HepG2 (cell line): ENCODE data around the gene COX7C. TPM values are rescaled to one million over a fixed set of nuclear protein-coding genes. Genes with fewer than 3 reads are reported as not detected.
A peak's percentile ranks its signal among the peaks of the same experiment; 100 is the strongest.

Source experiments
- CEBPZ ChIP-seq: IDR thresholded peaks from 2 replicates; pipeline ENCODE4 v1.6.1; 2012; ENCODE audit warnings: low read length, improper control_type of control experiment
- HOXA9 ChIP-seq: sonication (generic); formaldehyde crosslinking; IDR thresholded peaks from 2 replicates; pipeline ENCODE4 v1.8.1; 2022; ENCODE audit warnings: missing genetic modification reagents, mild to moderate bottlenecking, moderate library complexity, borderline replicate concordance
- KDM5A ChIP-seq: fragments of 200-600 bp; sonication (generic); IDR thresholded peaks from 2 replicates; pipeline ENCODE4 v1.7.0; 2018; ENCODE audit warnings: antibody characterized with exemption, mild to moderate bottlenecking, low read length, borderline replicate concordance
- KLF12 ChIP-seq: sonication (generic); formaldehyde crosslinking; IDR thresholded peaks from 2 replicates; pipeline ENCODE4 v1.4.0; 2020; ENCODE audit warnings: missing genetic modification reagents, borderline replicate concordance
- RBM22 ChIP-seq: fragments of 200-400 bp; formaldehyde crosslinking; optimal IDR thresholded peaks from 2 replicates; pipeline ENCODE3; 2017; ENCODE audit warnings: mild to moderate bottlenecking, low read length, moderate library complexity
- SCMH1 ChIP-seq: sonication (generic); formaldehyde crosslinking; IDR thresholded peaks from 2 replicates; pipeline ENCODE4 v1.9.0; 2021; ENCODE audit warnings: missing genetic modification reagents, mild to moderate bottlenecking, borderline replicate concordance
- SKI ChIP-seq: fragments of 450-650 bp; IDR thresholded peaks from one replicate; pipeline ENCODE4 v1.6.1; 2018; ENCODE audit warnings: mild to moderate bottlenecking; ENCODE audit not compliant: partially characterized antibody
- ZBED4 ChIP-seq: sonication (generic); formaldehyde crosslinking; IDR thresholded peaks from 2 replicates; pipeline ENCODE4 v1.4.0; 2020; ENCODE audit warnings: missing genetic modification reagents, borderline replicate concordance
- ZBTB20 ChIP-seq: sonication (generic); formaldehyde crosslinking; IDR thresholded peaks from 2 replicates; pipeline ENCODE4 v1.8.1; 2023; ENCODE audit warnings: missing genetic modification reagents, low read depth, mild to moderate bottlenecking, borderline replicate concordance
- ZBTB8A ChIP-seq: sonication (generic); formaldehyde crosslinking; IDR thresholded peaks from 2 replicates; pipeline ENCODE4 v1.4.0; 2020; ENCODE audit warnings: mild to moderate bottlenecking, low read depth, missing genetic modification reagents, borderline replicate concordance
- ZMAT5 ChIP-seq: sonication (generic); formaldehyde crosslinking; IDR thresholded peaks from 2 replicates; pipeline ENCODE4 v1.5.0; 2020; ENCODE audit warnings: mild to moderate bottlenecking, low read depth, missing genetic modification reagents, borderline replicate concordance
- ZNF205 ChIP-seq: IDR thresholded peaks from 2 replicates; pipeline ENCODE4 v1.6.1; 2018; ENCODE audit warnings: missing biosample characterization, missing genetic modification reagents
- ZNF343 ChIP-seq: sonication (generic); formaldehyde crosslinking; IDR thresholded peaks from 2 replicates; pipeline ENCODE4 v1.4.0; 2020; ENCODE audit warnings: mild to moderate bottlenecking, missing genetic modification reagents
- ZNF549 ChIP-seq: sonication (generic); formaldehyde crosslinking; IDR thresholded peaks from 2 replicates; pipeline ENCODE4 v1.5.0; 2020; ENCODE audit warnings: missing genetic modification reagents
- ZNF772 ChIP-seq: sonication (generic); formaldehyde crosslinking; IDR thresholded peaks from 2 replicates; pipeline ENCODE4 v1.5.0; 2020; ENCODE audit warnings: mild to moderate bottlenecking, missing genetic modification reagents
- ZZZ3 ChIP-seq: sonication (generic); formaldehyde crosslinking; IDR thresholded peaks from 2 replicates; pipeline ENCODE4 v1.4.0; 2020; ENCODE audit warnings: missing genetic modification reagents, mild to moderate bottlenecking, borderline replicate concordance
- polyA plus RNA-seq, 8 experiments: library from polyadenylated mRNA; depleted of rRNA in 3 of 8; stranded (reverse) in 7 of 8; unstranded in 1 of 8; fragments of >200 nt; fragmentation: Illumina TruSeq in 4 of 8; extraction: Trizol in 4 of 8; gene quantifications; 2 replicates each; pipeline versions ENCODE4 v1.2.1 to v1.2.3, GENCODE V29; 2011 to 2016; ENCODE audit warnings: low read depth in 4 of 8, missing spikeins in 1 of 8, mixed read lengths in 1 of 8; ENCODE audit not compliant: insufficient read depth in 1 of 8
- total RNA-seq, 5 experiments: library from RNA; depleted of rRNA; stranded (reverse); fragments of >200 nt; fragmentation: Illumina TruSeq; extraction: Trizol; gene quantifications; 2 replicates each; pipeline ENCODE4 v1.2.3, GENCODE V29; 2016; ENCODE audit warnings: low read depth in 1 of 5
- TF ChIP-seq, protein P1 (sequence below): sonication (generic); formaldehyde crosslinking; IDR thresholded peaks from 2 replicates; pipeline ENCODE4 v1.9.0; 2021; ENCODE audit warnings: missing genetic modification reagents, borderline replicate concordance
- TF ChIP-seq, protein P2 (sequence below): sonication (generic); formaldehyde crosslinking; IDR thresholded peaks from 2 replicates; pipeline ENCODE4 v1.5.1; 2020; ENCODE audit warnings: mild to moderate bottlenecking, missing genetic modification reagents, moderate library complexity

COX7C gene
- total and polyA plus RNA-seq, 2 of the 13 experiments (the other 11 are each of a cell fraction or from before 2014, with no cell fraction given): 538 to 635 TPM

DNA sequence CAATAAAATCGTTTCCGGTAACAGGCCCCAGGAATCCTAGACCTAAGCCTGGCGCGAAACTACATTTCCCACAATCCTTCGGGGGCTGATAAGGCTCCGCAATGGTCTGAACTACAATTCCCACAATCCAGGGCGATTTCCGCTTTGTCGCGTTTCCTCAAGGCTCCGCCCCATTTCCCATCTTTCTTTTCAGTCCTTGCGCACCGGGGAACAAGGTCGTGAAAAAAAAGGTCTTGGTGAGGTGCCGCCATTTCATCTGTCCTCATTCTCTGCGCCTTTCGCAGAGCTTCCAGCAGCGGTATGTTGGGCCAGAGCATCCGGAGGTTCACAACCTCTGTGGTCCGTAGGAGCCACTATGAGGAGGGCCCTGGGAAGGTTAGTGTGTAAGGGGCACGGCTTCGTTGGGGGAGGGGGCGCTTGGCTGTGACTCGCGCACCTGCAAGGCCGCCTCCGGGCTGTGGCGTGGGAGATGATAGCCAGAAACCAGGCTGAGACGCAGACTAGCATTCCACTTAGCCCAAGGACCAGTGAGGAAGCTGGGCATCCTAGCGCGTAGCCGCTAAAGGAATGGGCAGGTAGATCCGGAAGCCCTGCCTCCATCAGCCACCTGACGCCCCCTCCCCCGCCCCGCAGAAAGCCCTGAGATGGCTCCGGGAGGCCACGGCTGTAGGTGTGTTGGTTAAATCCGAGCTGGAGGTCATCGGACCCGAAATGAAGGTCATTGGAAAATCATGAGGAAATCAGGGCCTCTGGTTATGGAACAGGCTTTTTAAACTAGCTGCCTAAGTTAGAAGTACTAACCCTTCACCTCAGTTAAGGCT is at the start of gene COX7C (continued):
- no peak; the same call in 1 of the 2 replicates for TF ChIP-seq ZBED4 (CRISPR knock-in tag)
- TF ChIP-seq ZNF549 (CRISPR knock-in tag): no peak
- TF ChIP-seq CEBPZ: no peak
- TF ChIP-seq, protein P1, sequence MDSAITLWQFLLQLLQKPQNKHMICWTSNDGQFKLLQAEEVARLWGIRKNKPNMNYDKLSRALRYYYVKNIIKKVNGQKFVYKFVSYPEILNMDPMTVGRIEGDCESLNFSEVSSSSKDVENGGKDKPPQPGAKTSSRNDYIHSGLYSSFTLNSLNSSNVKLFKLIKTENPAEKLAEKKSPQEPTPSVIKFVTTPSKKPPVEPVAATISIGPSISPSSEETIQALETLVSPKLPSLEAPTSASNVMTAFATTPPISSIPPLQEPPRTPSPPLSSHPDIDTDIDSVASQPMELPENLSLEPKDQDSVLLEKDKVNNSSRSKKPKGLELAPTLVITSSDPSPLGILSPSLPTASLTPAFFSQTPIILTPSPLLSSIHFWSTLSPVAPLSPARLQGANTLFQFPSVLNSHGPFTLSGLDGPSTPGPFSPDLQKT (CRISPR knock-in tag): no peak
- no peak for TF ChIP-seq SKI
- TF ChIP-seq ZNF772: no peak
- no peak for TF ChIP-seq ZMAT5
- TF ChIP-seq KLF12 (CRISPR knock-in tag): no peak
- TF ChIP-seq ZZZ3 (CRISPR knock-in tag): peak; percentile 70; the same call in 1 of the 2 replicates
- TF ChIP-seq KDM5A: peak; percentile 88
- peak; percentile 31; the same call in 1 of the 2 replicates for TF ChIP-seq ZBTB20 (CRISPR knock-in tag)
- peak; percentile 67 for TF ChIP-seq ZNF343 (CRISPR knock-in tag)
- no peak for TF ChIP-seq SCMH1 (CRISPR knock-in tag)
- no peak for TF ChIP-seq RBM22
- TF ChIP-seq ZBTB8A (CRISPR knock-in tag): no peak; the same call in 1 of the 2 replicates
- TF ChIP-seq ZNF205 (CRISPR knock-in tag): peak; percentile 61; the same call in 1 of the 2 replicates
- TF ChIP-seq, protein P2, sequence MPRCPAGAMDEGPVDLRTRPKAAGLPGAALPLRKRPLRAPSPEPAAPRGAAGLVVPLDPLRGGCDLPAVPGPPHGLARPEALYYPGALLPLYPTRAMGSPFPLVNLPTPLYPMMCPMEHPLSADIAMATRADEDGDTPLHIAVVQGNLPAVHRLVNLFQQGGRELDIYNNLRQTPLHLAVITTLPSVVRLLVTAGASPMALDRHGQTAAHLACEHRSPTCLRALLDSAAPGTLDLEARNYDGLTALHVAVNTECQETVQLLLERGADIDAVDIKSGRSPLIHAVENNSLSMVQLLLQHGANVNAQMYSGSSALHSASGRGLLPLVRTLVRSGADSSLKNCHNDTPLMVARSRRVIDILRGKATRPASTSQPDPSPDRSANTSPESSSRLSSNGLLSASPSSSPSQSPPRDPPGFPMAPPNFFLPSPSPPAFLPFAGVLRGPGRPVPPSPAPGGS (CRISPR knock-in tag): no peak
- TF ChIP-seq HOXA9: no peak
